Measurements from ENCODE around the gene NXT2. TPM values are rescaled to one million over a fixed set of nuclear protein-coding genes. Genes with fewer than 3 reads are reported as not detected.

NXT2 gene
- polyA plus RNA-seq, 1 experiment = 3.5 TPM

GRCh38 chrX:109577055-109577454 is 40.4 kb downstream of the NXT2 start:
- H3K27me3 ChIP-seq (ENCODE audit: control insufficient read depth, insufficient read depth, low read length) = no peaks in the 10 kb centered on the region
- no peaks in the 10 kb centered on the region for H3K36me3 ChIP-seq (ENCODE audit: control insufficient read depth, insufficient read depth, low read length)
- no peak for TF ChIP-seq CTCF (IDR thresholded peaks at IDR 0.05; ENCODE audit: insufficient read depth, low read depth, low read length)
- H3K4me3 ChIP-seq (ENCODE audit: low read depth, low read length) = no peak overlapping the region
- CTCF ChIA-PET = no interaction called here
- POLR2A ChIA-PET = no interaction called here
- no peak for DNase-seq (ENCODE audit: low read depth)

GRCh38 chrX:109578916-109579315 is 42.3 kb downstream of the NXT2 start:
- no peaks in the 10 kb centered on the region for H3K27me3 ChIP-seq (ENCODE audit: control insufficient read depth, insufficient read depth, low read length)
- H3K4me3 ChIP-seq (ENCODE audit: low read depth, low read length) = no peak overlapping the region
- no peak for DNase-seq (ENCODE audit: low read depth)
- ChIA-PET CTCF (no interaction called here), POLR2A (no interaction called here)
- no peak for TF ChIP-seq CTCF (IDR thresholded peaks at IDR 0.05; ENCODE audit: insufficient read depth, low read depth, low read length)
- no peaks in the 10 kb centered on the region for H3K36me3 ChIP-seq (ENCODE audit: control insufficient read depth, insufficient read depth, low read length)

- Histone ChIP-seq H3K4me3 (ENCODE audit: low read depth, low read length) (no peak overlapping the region), H3K36me3 (ENCODE audit: control insufficient read depth, insufficient read depth, low read length) (no peaks in the 10 kb centered on the region), H3K27me3 (ENCODE audit: control insufficient read depth, insufficient read depth, low read length) (no peaks in the 10 kb centered on the region)
- ChIA-PET POLR2A (no interaction called here), CTCF (no interaction called here)
- no peak for DNase-seq (ENCODE audit: low read depth)
- TF ChIP-seq CTCF (IDR thresholded peaks at IDR 0.05; ENCODE audit: insufficient read depth, low read depth, low read length) = no peak
Measured at GRCh38 chrX:109585488-109585887, 48.8 kb downstream of the NXT2 start.

- Histone ChIP-seq H3K27me3 (ENCODE audit: control insufficient read depth, insufficient read depth, low read length) (no peaks in the 10 kb centered on the region), H3K36me3 (ENCODE audit: control insufficient read depth, insufficient read depth, low read length) (no peaks in the 10 kb centered on the region), H3K4me3 (ENCODE audit: low read depth, low read length) (no peak overlapping the region)
- no peak for DNase-seq (ENCODE audit: low read depth)
- no peak for TF ChIP-seq CTCF (IDR thresholded peaks at IDR 0.05; ENCODE audit: insufficient read depth, low read depth, low read length)
- CTCF ChIA-PET = no interaction called here
- POLR2A ChIA-PET = no interaction called here
Measured at GRCh38 chrX:109590176-109590575, 53.5 kb downstream of the NXT2 start.

Other genes starting within 250 kb of the NXT2 start
- not detected in 2 replicates for gene GUCY2F, start 54.8 kb upstream of the NXT2 start, polyA plus RNA-seq (2011; rRNA removed)
- 0.06 and 0.32 TPM in 2 replicates for gene KCNE5, start 88.3 kb downstream of the NXT2 start, polyA plus RNA-seq (2011; rRNA removed)
- gene ACSL4, start 196.4 kb downstream of the NXT2 start, polyA plus RNA-seq (2011; rRNA removed) = 32.5 and 42.5 TPM in 2 replicates

Data from BJ (cell line).